Lower lobe of right lung (tissue), 2 donors: ENCODE measurements around the gene LDLRAD4. TPM values are rescaled to one million over a fixed set of nuclear protein-coding genes. Genes with fewer than 3 reads are reported as not detected.

Experiments
- ATAC-seq, 2 donors: fragments of 200-7000 bp; cut with Tn5 transposase; one replicate each; pipeline ENCODE4 v1.9.1; 2020 to 2022; ENCODE audit warnings: mild to moderate bottlenecking in 2 of 2, moderate library complexity in 2 of 2
- DNase-seq: peaks from one replicate; pipeline ENCODE4 v3.0.0-alpha.2; 2020
- H3K27ac ChIP-seq: fragments of 200-600 bp; one replicate; pipeline ENCODE4 v1.8.0; 2022
- H3K27me3 ChIP-seq: fragments of 200-600 bp; one replicate; pipeline ENCODE4 v1.8.0; 2022; ENCODE audit warnings: low read depth
- H3K36me3 ChIP-seq: fragments of 200-600 bp; one replicate; pipeline ENCODE4 v1.8.0; 2022; ENCODE audit warnings: mild to moderate bottlenecking
- H3K4me1 ChIP-seq: fragments of 200-600 bp; one replicate; pipeline ENCODE4 v1.8.0; 2022
- H3K4me3 ChIP-seq: fragments of 200-600 bp; one replicate; pipeline ENCODE4 v1.8.0; 2022; ENCODE audit warnings: mild to moderate bottlenecking
- H3K9me3 ChIP-seq: fragments of 200-600 bp; one replicate; pipeline ENCODE4 v1.8.0; 2022
- CTCF ChIP-seq: fragments of 200-600 bp; IDR thresholded peaks from one replicate; pipeline ENCODE4 v1.8.0; 2022; ENCODE audit warnings: antibody characterized with exemption, mild to moderate bottlenecking
- intact Hi-C: fragments of 100-400 bp; cut with DNase I; formaldehyde crosslinking; loops from one replicate; pipeline ENCODE4 v1.11.0; 2022
- total RNA-seq: library from RNA; stranded (reverse); fragmentation: NEBNext Ultra II Directional; extraction: Animal tissue kit (Norgen Biotek cat#: 25700); gene quantifications from one replicate; pipeline ENCODE4 v1.2.1, GENCODE V29; 2021
- donor health status: DM: no; HTN: yes; CAD: no; lungs with severe emphysema.

Gene LDLRAD4
- total RNA-seq, 1 donor from 2014 or later: 24.6 TPM

GRCh38 chr18:13597068-13597467 is 378.5 kb downstream of the LDLRAD4 start:
- no peaks in the 10 kb centered on the region for H3K27me3 ChIP-seq
- no peak overlapping the region for H3K4me3 ChIP-seq
- TF ChIP-seq CTCF: no peak
- ATAC-seq (no peak), DNase-seq (no peak)
- no peak overlapping the region for H3K27ac ChIP-seq
- H3K4me1 ChIP-seq: peaks cover 5% of the 10 kb centered on the region
- intact Hi-C loops: no loop called here
- H3K9me3 ChIP-seq: peaks cover 33% of the 10 kb centered on the region
- no peaks in the 10 kb centered on the region for H3K36me3 ChIP-seq

GRCh38 chr18:13598591-13598990 is 380.0 kb downstream of the LDLRAD4 start:
- TF ChIP-seq CTCF: no peak
- Histone ChIP-seq H3K27me3 (no peaks in the 10 kb centered on the region), H3K9me3 (peaks cover 33% of the 10 kb centered on the region), H3K27ac (no peak overlapping the region), H3K4me3 (no peak overlapping the region), H3K36me3 (no peaks in the 10 kb centered on the region), H3K4me1 (no peaks in the 10 kb centered on the region)
- intact Hi-C loops: no loop called here
- ATAC-seq (no peak), DNase-seq (no peak)

GRCh38 chr18:13599031-13599430 is 380.5 kb downstream of the LDLRAD4 start:
- Histone ChIP-seq H3K27me3 (no peaks in the 10 kb centered on the region), H3K4me1 (no peaks in the 10 kb centered on the region), H3K9me3 (peaks cover 33% of the 10 kb centered on the region), H3K4me3 (no peak overlapping the region), H3K27ac (no peak overlapping the region), H3K36me3 (no peaks in the 10 kb centered on the region)
- intact Hi-C loops: no loop called here
- DNase-seq (no peak), ATAC-seq (no peak)
- TF ChIP-seq CTCF: no peak

- intact Hi-C loops: no loop called here
- H3K4me1 ChIP-seq: no peaks in the 10 kb centered on the region
- no peak for DNase-seq
- H3K36me3 ChIP-seq: no peaks in the 10 kb centered on the region
- H3K4me3 ChIP-seq: no peak overlapping the region
- no peak overlapping the region for H3K27ac ChIP-seq
- TF ChIP-seq CTCF: no peak
- H3K27me3 ChIP-seq: no peaks in the 10 kb centered on the region
- no peak for ATAC-seq
- no peaks in the 10 kb centered on the region for H3K9me3 ChIP-seq
Observed at GRCh38 chr18:13603304-13604019, 384.9 kb downstream of the LDLRAD4 start.

- H3K9me3 ChIP-seq: no peaks in the 10 kb centered on the region
- ATAC-seq (no peak), DNase-seq (no peak)
- no peak overlapping the region for H3K4me3 ChIP-seq
- intact Hi-C loops: no loop called here
- H3K36me3 ChIP-seq: no peaks in the 10 kb centered on the region
- H3K4me1 ChIP-seq: no peaks in the 10 kb centered on the region
- no peaks in the 10 kb centered on the region for H3K27me3 ChIP-seq
- H3K27ac ChIP-seq: no peak overlapping the region
- TF ChIP-seq CTCF: no peak
Observed at GRCh38 chr18:13604786-13605185, 386.2 kb downstream of the LDLRAD4 start.
